GM21619 (cell line): ENCODE measurements around the gene SUMO3.
"Not testable (repeated sequence)": the region's sequence is repeated elsewhere in the genome, so short reads cannot be mapped to it uniquely, and the experiment has no call there.

Experiments
- ATAC-seq: cut with Tn5 transposase; IDR thresholded peaks from one replicate; pipeline ENCODE4 v1.9.1; 2021; ENCODE audit not compliant: unreplicated experiment

SUMO3 gene

DNA sequence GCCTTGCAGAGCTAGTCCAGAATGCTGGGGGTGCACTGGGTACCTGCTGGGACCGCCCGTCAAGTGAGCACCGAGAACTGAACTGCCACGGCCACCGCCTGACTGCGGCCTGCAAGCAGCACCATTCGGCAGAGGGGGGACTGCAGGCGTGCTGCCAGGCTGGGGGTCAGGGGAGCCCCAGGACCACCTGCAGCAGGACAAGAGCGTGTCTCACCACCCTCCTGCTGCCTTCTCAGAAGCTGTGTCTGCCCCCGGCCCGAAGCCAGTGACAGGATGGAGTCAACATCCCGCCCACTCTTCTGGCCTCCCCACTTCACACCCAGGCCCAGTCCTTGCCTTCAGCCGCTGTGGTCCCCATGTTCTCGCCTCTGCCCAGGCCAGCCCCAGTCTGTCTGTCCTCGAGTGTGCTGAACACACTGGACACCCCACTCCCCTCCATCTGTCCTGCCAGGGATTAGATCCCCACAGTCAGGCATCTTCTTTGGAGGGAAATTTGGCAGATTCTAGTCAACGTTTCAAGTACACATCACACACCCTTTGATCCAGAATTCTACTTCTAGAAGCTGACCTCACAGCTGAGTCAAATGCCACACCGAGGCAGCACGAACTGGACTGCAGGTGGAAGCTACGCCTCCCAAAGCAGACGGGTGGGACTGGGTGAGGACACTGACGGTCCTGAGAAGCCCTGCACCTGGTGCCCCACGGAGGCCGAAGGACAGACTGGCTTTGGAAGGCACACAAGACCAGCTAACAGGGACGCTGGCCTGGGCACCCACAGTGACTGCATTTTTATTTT is 29.6 kb upstream of the SUMO3 start:
- no peak for ATAC-seq

DNA sequence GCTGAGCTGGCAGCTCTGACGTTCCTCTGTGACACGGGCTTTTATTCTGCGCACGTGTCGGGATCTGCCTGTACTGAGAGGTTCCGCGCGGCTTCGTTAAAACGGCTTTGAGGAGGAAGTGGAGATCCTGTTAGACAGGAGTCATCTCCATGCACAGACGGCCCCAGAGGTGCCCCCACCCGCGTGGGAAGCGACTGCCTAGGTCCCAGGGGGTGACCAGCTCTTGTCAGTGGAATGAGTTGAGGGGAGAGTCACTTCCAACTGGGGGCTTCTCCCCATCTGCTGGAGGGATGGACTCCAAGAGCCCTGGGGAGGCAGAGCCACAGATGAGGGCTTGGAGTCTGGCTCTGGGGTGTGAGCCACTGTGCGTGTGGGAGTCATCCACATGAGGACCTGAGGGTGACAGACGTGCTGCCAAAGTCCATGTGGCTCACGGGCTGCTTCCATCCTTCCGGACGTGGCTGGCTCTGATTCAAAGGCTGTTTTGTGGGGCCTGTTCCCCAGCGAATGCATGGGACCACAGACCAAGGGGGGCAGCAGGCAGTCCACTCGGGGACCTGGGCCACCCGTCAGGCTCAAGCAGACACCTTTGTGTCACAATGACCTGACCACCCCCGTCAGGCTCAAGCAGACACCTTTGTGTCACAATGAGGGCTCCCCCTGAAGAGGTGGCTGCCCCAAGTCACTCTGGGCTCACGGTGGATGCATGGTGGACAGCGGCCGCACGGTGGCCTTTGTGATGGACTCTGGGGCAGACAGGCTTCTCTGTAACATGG is 28.8 kb upstream of the SUMO3 start:
- ATAC-seq = no peak

DNA sequence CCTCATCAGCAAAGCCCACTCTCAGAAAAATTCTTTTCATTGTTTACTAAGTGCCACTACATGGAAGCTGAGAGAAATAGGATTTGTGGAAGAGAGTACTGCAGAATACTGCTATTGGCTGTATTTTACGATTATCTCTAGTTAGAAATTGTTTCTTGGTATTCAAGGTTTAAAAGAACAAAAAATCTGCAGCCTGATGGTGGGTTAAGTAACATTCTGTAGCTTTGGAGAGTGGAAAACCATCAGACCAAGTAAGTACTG is 28.3 kb upstream of the SUMO3 start:
- no peak for ATAC-seq

DNA sequence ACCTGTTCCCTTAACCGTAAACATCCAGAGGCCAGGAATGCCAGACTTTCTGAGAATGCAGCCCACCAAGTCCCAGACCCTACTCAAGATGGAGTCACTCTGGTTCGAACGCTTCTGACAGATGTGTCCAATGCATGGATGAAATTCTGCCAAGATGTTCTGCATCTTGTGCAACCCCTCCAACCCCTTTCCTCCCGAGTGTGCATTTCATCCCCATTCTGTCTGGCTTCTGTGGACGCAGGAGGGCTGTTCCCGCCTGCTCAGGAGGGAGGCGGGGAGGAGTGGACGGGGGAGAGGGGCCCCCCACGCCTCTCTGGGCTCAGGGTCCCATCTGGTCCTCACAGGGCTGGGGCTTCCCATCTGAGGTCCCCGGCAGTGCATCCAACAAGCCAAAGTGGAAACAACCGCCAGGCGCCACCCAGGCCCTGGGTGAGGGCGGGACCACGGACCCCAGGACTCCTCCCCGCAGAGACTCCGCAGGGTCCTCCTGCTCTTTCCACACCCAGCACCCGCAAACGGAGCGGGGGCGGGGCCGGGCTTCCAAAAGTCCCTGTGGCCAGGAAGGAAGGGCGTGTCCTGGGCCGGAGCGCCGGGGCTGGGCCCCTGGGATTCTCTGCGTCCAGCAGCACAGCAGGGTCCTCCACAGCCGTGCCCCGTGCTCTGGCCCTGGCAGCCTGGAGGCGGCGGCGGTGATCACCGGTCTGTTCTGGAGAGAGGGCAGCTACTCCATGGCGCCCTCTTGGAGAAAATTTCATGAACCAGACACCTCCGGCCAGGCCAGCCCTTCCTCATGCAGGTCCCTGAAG is 27.8 kb upstream of the SUMO3 start:
- no peak for ATAC-seq

DNA sequence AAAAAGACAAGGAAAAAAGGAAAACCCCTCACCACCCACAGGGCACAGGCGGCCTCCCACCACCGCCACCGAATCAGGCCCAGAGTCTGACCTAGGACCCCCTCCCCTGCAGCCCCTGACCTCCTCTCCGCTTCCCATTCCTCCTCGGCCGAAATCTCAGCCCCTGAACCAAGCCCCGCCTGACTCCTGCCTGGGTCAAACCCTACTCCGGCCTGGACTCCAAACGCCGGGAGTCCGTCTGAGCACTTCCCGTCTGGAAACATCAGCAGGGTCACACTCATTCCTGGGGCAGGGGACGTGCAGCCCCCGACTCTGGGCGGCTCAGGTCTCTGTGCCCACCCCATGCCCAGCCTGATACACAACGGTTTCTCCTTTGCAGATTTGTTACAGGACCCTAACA is 26.4 kb upstream of the SUMO3 start:
- ATAC-seq = no peak

DNA sequence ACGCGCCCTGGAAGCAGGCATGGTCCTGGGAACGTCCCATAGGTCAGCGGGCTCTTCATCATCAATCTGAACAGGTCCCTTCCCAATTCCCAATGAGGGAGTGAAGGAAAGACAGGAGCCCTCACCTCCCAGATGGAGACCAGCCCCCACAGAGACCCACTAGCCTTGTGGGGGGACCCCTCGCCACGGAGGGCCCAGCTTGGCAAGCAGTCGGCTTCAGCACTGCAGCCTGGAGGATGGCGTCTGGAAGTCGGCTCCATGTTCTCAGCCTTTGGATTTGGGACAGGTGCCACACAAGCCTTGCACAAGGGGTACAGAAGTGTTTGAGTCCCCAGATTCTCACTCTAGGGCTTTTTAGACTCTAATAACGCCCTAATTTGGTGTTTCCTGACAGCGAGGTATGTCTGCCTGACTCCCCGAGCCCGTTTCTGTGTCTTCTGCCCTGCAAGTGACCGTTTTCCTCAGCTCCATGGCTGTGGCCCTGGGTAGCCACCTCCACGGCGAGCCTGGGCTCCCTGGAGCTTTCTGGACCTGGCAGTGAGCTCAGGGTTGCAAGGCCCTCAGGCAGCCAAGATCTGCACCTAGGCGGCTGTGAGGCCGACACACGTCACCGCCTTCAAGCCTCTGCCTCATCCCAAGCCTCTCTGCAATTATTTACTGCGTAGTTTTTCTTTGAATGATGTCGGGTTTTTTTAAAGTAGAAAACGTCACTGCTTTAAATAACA is 25.0 kb upstream of the SUMO3 start:
- ATAC-seq = no peak

DNA sequence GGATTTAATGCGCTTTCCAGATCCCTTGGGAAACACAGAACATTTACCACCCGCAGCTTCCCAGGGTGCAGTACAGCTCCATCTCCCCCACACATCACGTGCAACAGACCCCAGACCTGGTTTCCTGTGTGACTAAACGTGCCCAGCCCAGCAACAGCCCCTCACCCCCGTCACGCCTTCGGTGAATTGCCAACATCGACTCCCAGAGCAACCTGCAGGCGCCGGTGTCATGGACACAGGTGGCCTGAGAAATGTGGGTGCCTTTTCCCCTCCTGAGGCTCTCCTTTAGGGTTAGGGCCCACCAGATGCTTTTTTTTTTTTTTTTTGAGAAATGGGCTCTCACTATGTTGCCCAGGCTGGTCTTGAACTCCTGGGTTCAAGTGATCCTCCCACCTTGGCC is 24.2 kb upstream of the SUMO3 start:
- ATAC-seq = no peak

DNA sequence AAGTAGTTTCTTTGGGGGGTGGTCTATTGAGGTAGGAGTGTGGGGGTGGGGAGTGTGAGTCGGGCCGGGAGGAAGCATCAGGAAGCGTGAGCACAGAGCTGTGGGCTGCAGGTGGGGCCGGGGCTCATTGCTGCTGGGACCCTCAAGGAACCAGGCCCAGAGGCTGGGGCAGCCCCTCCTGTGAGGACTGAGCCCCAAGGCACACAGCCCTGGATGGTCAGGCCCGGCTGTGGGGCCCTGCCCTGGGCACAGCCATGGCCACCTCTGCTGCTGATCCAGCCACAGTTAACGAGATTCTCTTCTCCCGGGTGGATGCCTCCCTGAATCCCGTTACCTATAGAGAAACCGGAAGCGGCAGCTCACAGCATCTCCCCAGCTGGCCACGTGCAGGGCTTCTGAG is 22.9 kb upstream of the SUMO3 start:
- no peak for ATAC-seq

DNA sequence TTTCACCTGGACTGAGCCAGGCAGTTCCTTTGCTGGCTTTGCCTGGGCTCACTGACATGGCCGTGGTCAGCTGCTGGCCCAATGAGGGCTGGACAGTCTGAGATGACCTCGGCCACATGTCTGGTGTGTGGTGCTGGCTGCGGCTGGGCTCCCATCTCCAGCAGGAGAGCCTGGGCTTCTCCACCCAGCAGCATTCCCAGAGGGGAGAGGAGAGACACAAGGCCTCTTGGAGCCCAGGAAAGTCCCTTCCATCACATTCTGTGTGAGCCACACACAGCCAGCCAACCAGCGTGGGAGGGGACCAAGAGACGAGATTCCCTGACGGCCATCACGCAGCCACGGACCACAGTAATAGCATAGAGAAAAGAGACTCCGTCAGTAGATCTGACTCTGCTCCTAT is 21.1 kb upstream of the SUMO3 start:
- ATAC-seq = no peak

DNA sequence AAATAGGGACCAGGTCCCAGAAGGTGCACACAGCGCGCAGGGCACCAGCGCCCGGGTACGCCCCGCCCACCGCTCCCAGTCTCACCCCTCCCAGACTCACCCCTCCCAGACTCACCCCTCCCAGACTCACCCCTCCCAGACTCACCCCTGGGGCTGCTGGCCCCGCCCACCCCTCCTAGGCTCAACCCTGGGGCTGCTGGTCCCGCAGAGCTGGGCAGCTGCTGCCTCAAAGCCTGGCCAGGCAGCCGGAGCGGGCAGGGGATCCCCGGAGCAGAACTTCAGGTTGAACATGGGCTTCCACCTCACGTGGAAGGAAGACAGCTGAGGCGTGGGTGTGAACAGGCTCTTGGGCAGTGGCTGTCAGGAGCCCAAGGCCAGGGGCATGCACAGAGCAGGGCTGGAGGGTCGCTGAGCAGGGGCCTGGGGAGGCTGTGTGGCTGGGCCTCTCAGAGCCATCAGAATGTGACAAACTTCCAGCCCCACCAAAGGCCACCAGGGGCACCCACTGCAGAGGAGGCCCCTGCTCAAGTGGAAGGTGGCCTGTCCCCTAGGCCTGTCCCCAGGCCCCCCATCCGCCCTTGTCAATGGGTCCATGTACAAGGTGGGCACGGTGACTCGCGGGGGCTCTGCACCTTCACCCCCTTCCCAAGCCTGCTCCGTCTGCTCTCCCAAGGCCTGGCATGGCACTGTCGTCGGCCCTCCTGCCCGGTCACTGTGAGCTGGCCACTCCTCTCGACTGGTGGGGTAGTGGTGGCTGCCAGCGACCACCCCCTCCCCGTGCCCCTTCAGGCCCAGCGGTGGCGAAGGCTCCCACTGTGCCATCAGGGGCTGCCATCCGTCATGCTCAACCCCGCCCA is 20.4 kb upstream of the SUMO3 start:
- no peak for ATAC-seq

DNA sequence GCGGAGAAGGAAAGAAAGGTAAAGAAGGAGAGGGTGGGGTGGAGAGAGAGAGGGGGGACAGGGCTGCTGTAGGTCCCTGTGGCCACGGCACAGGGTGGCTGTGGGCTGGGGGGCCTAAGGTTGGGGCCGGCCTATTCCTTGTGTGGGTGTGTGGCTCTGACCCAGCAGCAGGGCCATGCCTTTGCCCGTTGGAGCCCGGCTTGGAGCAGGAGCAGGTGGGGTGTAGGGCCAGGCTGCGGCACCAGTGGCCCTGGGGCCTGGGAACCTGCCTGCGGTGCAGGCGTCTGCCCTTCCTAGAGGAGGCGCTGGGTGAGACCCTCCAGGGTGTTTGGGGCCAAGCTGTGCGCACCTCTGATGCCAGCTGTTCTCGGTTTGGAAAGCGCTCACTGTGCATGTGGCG is 19.7 kb upstream of the SUMO3 start:
- ATAC-seq = no peak

DNA sequence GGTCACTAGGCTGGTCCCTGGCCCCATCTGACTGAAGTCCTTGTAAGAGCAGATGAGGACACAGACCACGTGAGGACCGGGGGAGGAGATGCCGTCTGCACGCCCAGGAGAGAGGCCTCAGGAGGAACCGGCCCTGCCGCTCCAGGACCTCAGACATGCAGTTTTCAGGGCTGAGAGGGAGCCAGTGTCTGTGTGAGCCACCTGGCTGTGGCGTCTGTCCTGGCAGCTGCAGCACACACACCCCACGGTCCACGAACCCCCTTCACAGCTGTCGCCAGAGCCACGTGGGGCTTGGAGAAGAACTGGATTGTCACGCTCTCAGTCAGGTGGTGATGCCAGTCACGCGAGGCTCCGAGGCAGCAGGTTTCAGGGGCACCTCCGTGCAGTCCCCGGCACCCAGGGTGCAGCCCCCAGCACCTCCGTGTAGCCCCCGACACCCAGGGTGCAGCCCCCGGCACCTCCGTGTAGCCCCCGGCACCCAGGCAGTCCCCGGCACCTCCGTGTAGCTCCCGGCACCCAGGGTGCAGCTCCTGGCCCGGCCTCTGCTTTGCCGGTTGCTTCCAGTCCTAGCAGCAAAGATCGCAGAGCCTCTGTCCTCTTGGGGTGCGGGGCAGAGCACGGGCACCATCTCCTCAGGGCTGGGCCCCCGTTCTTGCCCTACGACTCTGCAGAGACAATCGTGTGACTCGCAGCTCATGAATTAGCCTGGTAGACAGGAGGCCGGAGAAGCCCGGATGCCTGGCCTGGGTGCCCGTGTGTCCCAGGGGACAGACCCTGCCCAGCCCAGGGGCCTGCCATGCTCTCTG is 19.0 kb upstream of the SUMO3 start:
- no peak for ATAC-seq

DNA sequence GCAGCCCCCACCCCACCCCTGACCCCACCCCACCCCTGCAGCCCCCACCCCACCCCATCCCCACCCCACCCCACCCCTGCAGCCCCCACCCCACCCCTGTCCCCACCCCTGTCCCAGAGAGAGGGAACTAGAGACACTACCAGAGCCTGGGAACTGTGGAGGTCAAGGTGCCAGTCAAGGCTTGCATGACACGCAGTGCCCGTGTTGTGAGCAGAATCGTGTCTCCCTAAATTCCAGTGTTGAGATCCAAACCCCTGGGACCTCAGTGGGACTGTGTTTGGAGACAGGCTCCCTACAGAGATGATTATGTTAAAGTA is 18.4 kb upstream of the SUMO3 start:
- no peak for ATAC-seq

DNA sequence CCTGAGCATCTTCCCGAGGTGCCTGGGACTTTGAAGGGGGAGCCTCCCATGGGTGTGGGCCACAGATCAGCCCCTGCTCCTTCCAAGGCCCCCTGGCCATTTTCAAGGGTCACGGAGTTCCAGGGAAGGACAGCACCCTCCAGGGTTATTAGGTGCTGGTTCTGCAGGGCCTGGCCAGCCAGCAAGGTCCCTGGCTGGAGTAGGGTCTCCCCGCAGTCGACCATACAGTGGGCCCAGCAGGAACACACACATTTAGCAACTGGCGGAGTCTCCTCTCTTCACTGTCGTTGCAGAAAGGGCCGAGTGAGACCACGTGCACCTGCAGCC is 17.7 kb upstream of the SUMO3 start:
- no peak for ATAC-seq

DNA sequence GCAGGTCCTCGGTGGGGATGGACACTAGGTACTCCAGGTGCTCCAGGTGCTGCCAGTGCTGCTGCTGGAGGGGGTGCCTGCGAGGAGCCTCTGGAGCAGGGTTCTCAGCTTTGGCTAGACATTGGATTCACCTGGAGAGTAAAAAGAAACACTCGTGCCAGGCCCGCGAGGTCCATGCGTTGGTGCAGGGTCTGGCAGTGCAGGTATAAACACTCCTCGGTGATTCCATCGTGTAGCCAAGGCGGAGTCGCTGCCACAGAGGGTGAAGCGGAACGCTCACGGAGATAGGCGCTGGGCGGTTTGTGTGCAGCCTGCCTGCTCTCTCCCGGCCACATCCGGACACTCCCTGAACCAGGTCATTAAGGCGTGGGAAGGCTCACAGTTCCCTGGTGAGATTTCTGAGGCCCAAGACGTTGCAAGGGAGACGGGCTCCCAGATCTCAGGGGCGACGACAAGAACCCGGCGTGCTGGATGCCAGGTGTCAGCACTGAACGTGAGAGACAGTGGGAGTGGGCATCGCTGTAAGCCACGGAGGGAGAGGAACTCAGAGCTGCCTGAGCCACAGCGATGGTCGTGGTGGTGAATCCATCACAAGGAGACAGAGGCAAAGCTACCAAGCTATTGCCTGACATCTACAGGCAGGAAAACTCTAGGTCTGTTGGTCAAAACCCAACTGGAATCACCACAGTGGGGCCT is 17.2 kb upstream of the SUMO3 start:
- no peak for ATAC-seq

DNA sequence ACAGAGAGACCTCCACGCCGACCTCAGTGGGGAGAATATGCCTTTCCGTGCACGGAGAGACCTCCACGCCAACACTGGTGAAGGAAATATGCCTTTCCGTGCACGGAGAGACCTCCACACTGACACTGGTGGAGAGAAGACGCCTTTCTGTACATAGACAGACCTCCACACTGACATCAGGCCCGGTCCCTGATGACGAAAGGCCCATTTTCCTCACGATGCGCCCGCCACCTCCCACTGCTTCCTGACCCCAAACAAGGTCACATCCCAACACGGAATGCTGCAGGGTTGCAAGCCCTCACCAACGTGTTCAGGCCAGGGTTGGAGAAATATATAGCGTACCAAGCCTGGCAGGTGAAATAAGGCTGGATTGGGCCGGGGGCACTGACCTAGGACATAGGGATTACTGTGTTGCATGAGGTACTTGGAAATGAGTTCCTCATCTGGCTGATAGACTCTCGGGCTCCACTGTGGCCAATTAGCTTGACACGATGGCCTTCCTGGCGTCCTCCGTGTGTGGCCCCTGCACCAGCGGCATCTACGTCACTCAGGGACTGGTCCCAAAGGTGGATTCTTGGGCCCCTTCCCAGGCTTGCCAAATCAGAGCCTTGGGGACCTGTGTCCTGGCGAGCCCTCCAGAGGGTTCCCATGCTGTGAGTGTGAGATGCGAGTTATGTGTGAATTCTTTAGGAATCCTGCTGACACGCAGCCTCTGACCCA is 16.5 kb upstream of the SUMO3 start:
- ATAC-seq = no peak

DNA sequence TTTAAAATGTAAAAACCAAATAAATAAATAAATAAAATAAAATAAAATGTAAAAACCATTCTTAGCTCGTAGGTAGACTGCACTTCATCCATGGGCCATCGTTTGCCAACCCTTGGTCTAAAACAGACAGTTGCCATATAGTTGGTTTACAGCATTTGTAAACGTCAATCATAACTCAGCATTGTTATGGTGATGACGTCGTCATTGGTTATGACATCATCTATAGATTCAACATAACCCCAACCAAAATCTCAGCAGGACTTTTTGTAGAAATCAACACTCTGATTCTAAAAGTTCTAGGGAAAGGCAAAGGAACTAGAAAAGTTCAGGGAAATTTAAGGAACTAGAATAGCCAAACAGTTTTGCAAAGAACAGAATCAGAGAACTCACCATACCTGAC is 15.8 kb upstream of the SUMO3 start:
- no peak for ATAC-seq

DNA sequence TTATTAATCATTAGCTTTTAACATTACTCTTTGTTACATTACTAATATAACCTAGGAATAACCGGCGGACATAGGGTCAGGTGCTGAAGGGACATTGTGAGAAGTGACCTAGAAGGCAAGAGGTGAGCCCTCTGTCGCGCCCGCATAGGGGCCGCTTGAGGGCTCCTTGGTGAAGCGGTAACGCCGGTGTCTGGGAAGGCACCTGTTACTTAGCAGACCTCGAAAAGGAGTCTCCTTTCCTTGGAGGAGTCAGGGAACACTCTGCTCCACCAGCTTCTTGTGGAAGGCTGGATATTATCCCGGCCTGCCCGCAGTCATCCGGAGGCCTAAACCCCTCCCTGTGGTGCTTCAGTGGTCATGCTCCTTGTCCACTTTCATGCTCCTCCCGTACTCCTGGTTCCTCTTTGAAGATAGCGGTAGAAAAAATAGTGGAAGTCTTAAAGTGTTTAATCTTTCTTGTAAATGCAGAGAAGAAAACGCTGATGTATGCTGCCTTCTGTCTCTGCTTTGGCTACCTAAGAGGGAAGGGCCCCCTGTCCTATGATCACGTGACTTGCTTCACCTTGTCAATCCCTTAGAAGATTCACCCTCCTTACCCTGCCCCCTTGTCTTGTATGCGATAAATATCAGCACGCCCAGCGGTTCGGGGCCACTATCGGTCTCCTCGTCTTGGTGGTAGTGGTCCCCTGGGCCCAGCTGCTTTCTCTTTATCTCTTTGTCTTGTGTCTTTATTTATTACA is 14.8 kb upstream of the SUMO3 start:
- not testable (repeated sequence) for ATAC-seq
